HuH-7.5 (cell line): Measurements from ENCODE around the gene MICAL2.

Experiments used
- DNase-seq: peaks from one replicate; pipeline ENCODE4 v3.0.0; 2011; ENCODE audit warnings: low spot score

The MICAL2 gene

DNA sequence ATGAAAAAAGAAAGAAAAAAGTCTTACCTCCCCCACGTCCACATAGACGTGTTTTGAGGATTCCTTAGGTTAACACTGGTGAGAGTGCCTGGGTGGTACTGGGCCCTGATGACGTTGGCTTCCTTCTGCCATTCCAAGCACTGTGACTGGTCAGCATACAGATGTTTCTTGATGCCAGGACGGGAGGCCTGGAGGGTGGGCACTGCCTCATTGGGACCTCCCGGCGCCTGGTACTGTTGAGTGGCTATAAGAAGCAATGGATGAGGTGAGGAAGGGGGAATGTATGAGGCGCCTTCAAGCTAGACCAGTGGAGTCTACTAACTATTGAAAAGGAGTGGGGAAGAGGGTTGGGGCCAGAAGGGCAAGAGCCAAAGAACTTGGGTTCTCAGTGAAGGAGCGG, 45.3 kb downstream of the MICAL2 start:
- no peak for DNase-seq

DNA sequence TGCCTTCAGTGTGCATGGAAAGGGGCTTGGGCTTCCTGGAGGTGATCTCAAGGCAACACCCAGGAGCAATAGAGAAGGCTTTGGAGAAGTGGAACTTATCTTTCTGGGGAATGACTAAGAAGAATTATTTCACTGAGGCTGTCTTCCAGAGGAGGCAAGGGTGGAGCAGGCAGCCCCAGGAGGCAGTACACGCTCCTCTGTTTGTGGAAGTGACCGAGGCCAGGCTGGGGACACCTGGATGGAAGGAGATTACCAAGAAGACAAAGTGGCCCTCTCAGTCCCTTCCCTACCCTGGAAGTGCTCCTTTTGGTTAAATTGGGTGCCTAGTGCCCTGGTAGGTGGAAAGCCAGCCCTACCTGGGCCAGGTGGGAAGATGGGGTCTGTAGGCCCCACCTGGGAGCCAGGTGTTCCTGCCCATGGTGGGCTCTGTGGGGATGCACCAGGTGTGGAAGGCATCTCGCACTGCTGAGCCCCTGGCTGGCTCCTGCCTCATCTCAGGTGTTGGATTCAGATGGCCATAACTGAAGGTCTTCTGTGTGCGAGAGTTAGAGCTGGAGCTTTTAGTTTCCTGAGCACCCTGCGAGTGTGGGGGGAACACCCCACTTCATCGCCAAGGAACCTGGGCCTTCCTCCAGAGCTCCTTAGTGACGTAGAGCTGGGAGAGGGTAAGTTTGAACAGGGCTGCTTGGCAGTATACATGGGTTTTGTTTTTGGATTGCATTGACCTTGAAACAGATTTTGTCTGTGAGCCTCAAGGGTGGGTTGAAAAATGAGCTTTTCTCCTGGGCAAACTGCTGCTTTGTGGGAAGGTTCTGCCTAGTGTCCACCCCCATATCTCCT, 46.1 kb downstream of the MICAL2 start:
- DNase-seq: no peak

DNA sequence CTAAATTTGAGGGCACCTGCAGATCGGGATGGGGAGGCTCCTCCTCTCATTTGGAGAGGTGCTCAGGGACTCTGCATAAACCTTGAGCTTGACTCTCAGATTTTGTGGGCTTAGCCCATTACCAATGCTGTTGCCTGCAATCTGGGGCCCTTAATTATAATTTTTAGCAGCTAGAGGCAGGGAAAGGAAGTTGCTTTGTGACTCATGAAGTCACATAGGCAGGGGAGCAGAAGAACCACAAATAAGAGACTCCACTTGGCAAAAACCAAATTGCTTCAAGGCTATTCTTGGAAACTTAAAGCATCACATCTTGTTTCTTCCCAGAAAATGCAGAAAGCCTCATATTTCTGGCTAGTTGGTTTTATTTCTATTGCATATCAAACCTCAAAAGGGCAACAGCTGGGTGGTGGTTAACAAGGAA, 46.9 kb downstream of the MICAL2 start:
- no peak for DNase-seq

DNA sequence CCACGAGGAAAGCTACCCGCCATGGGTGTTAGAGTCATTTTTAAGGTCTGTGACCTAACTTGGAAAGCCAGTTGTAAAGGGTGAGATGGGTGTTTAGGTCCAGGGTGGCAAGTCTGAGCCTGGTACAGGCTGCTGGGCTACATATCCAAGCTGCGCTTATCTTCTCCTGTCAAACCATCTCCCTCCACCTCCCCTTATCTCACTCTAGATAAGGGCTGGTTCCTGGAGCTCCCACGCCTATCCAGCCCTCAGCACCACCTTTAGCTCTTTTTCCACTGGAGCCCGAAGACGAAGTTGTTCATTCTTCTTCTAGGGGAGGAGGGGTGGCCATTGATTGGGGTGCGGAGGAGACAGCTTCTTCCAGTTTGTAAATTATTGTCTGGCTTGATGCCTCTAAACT, 48.5 kb downstream of the MICAL2 start:
- DNase-seq: no peak

DNA sequence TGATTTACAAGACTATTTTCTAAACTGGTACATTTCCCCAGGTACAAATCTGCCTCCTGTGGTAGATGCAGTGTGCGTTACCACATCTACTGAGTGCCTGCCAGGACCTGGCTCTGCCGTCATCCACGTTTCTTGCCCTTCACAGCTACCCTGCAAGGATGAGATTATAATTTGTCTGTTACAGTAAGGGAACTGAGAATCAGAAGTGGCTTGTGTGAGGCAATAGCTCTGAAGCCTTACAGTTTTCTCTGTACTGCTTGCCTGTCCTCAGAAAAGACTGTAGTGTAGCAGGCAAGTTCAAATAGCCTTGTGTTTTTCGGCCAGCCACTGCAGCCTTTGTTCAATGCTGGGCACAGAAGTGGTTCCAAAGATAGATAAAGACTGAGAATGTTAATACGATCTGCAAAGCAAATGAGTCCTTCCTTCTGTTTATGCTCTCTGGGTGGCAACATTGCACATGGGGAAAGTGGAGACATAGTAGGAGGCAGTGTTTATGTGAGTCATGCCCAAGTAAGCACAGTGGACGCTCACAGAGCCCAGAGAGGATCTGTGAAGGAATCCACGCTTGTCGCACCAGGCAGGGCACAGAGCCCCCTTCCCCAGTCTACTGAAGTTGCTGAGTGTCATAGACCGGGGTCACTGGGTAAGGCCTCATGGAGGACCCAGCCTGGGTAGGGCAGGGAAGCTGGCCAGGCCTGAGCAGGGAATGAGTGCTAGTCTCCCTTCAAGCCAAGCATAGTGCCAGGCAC, 49.1 kb downstream of the MICAL2 start:
- no peak for DNase-seq

DNA sequence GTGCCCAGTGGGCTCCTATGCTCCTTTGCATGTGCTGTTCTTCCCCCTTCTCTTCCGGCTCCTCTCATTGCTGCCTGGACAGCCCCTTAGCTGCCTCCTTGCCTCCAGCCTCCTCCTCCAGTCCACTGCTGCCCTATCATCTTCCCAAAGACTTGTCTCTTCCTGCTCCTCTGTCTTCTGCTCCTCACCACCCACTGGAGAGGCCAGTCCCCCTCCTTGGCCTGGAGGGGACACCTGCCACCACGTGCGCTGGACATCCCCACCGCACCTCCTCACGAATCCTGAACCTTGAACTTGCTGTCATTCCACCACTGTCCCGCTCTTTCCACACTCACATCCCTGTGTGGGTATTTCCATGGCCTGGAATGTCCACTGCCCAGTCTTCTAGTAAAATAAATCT, 49.8 kb downstream of the MICAL2 start:
- DNase-seq: no peak

DNA sequence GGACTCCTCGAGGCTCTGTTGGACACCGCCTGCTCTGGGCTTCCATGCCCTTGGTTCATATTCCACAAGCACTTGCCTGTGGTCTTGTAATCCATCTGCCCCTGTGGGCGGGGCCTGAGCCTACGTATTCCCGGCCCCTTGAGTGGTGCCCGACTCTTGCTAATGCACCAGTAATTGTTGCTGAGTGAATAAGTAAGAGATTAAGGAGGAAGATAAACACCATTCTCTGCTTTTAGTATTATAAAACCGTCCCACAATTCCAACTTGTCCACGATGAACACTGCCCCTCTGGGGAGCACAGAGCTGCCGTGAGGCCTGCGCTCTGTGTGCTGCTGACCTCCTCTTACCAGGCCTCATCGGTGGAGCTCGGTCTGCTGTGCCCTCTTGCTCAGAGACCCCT, 50.3 kb downstream of the MICAL2 start:
- no peak for DNase-seq

DNA sequence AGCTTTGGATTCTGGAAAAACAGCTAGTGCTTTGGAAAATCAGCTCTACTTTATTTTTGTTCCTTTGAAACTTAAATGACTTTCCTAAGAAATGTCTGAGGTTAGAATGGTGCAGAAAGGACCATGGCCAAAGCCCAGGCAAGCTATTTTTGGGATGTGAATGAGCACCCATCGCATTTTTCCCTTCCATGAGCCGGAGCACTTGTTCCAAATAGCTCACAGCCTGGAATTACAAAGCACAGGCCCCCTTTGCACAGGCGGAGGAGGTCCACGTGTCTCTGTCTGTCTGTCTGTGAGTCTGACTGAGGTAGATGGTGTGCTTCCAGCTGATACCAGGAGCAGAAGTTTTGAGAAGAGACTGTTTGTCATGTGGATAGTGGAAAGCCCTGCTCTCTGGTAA, 50.7 kb downstream of the MICAL2 start:
- DNase-seq: no peak

DNA sequence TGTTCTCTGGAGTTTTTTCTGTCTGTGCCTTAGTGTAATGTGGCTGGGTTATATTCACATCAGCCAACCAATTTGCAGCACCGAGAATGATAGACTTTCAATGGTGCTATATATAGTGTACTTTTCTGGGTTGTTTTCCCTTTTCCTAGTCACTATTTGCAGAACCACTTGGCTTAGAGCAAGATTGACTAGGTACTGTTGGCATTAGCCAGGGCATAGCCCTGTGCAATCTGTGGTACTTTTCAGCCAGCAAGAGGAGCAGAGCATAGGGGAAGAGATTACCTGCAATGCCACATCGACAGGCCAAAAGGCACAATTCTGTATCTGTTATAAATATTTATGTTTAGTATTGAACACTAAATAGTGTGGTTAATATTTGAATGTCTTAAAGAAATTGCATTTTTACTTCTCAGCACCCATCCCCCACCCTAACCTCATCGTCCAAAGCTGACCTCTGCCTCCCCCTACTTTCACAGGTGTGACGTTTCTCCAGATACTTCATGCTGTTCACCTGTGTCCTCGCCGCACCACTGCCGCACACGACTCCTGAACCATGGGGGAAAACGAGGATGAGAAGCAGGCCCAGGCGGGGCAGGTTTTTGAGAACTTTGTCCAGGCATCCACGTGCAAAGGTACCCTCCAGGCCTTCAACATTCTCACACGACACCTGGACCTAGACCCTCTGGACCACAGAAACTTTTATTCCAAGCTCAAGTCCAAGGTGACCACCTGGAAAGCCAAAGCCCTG, 51.4 kb downstream of the MICAL2 start:
- DNase-seq: no peak

DNA sequence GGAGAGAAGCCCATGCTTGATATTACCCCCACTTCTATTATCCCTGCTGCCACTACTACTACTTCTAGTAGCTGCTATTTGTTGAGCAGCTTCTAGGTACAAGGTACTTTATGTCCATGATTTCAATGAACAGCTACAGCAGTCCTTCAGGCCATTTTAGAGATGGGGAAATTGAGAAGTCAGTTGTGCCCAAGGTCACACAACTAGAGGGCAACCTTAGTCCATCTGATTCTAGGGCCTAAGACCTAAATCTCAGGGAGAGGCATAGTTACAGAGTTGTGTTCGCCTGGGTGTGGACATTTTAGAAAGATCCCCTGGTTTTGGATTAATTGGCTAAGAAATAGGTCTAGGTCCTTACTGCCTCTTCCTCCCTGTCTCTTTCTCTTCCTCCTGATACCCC, 52.3 kb downstream of the MICAL2 start:
- no peak for DNase-seq

DNA sequence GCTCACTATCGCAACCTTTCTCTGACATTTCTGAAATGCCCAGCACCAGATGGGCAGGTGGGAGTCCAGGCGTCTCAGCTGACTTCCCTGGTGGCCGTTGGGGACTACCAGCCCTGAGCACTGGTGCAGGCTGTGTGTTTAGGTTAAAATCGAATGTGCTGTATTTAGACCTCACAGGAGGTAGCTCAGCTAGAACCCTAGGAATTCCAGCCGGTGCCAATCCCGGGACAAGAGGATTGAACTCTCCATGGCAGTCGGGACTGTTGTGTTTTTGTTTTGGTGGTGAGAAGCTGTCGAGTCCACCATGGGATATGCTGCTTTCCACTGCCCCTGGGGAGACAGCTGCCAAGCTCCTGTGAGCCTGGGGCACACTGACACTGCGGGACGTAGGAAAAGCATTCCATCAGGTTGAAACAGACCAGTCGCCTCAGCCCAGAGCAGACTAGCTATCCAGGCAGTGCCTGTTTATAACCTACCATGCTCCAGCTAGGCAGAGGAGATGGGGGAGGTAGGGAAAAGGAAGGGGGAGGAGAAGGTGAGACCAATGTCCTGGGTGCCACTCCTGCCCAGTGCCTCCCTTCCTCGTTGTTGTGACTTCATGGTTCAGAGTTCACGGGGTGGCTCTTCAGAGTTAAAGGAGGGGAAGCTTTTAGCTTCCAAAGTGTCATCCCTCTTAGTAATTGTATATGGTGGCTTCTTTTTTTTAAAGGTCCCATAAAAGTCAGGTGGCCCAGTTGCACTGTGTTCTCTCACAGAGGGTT, 53.0 kb downstream of the MICAL2 start:
- DNase-seq: no peak

DNA sequence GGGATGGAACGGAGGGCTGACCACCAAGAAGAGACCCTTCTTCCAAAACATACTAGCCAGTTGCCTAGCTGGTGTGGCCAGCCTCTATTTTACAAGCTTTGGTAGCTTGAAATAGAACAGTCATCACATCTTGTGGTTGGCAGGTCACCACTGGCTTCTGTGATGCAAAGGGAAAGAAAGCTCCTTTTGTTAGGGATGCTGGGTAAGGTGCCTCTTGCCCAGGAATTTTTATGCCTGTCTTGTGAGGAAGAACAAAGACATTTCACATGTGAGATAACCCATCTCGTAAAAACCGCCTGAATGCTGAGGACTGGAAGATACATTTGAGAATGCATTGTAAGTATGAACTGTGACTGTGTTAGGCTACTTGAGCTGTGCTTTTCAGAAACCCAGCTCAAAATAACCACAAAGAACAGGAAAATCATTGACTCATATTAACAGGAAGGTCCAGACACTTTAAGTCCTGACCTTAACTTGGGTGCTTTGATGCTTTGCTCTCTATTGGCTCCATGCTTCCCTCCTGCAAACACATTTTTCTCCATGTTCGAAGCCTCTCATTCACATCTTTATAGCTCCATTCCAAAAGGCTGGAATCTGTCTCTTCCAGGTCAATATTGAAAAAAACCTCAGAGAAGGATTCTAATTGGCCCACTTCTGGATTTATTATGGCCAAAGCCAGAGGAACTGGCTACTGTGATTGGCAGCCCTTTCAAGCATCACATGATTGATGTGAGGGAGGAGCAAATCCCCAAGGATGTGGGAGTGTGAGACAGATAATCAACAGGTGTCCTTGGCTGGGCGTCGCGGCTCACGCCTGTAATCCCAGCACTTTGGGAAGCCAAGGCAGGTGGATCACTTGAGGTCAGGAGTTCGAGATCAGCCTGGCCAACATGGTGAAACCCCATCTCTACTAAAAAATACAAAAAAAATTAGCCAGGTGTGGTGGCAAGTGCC, 53.9 kb downstream of the MICAL2 start:
- DNase-seq: no peak

DNA sequence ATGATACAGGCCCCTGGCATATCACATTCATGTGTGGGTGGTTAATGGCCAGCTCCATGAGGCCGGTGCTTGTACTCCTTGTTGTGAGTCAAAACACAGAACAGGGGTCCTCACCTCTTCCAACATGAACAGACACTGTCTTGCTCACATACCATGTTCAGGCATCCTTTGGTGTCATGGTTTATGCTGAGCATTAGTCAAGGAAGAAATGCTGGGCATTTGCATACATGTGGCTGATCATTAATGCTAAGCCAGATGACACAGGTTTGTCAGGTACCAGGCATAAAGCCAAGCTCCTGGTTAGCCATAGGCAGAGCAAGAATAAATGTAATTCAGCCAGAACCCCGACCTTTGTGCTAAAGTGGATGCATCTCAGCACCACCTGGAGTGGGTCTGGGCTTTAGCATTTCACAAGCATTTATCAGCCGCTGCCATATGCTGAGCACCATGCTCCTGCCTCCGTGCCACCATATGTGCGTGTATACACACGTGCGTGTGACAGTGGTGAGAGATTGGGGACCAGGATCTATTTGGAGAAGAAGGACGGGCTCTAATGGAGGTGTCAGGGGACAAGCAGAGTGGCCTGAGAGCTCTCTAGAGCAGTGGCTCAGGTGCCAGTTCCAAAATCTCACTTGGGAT, 55.0 kb downstream of the MICAL2 start:
- DNase-seq: no peak

DNA sequence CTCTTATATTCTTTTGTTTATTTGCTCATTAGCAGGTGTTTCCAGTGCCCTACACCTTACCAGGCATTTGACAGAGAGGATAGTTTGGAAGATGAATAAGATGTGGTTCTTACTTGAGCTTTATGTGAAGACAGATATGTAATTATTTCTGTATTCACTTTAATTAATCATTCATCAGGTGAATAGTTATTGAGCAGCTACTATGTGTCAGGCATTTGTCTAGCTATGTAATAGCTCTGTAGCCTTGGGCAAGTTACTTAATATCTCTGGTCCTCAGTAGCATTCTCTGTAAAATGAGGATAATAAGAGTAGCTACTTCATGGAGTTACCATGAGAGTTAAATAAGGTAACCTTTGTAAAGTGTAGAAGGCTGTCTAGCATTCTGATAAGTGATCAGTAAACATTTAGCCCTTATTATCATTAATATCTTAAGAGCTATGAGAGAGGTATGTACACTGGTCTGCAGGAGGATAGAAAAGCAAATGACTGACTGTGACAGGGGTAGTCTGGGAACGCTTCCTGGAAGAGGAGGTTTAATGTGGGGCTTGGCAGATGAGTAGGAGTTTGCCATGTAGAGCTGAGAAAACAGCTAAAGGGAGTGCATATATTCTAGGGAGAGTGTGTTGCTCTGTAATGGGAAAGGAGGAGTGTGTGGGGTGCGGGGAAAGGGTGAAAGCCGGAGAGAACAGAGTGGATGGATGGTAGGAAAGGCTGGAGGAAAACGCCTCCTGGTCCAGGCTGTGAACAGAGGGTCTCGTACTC, 56.1 kb downstream of the MICAL2 start:
- no peak for DNase-seq

DNA sequence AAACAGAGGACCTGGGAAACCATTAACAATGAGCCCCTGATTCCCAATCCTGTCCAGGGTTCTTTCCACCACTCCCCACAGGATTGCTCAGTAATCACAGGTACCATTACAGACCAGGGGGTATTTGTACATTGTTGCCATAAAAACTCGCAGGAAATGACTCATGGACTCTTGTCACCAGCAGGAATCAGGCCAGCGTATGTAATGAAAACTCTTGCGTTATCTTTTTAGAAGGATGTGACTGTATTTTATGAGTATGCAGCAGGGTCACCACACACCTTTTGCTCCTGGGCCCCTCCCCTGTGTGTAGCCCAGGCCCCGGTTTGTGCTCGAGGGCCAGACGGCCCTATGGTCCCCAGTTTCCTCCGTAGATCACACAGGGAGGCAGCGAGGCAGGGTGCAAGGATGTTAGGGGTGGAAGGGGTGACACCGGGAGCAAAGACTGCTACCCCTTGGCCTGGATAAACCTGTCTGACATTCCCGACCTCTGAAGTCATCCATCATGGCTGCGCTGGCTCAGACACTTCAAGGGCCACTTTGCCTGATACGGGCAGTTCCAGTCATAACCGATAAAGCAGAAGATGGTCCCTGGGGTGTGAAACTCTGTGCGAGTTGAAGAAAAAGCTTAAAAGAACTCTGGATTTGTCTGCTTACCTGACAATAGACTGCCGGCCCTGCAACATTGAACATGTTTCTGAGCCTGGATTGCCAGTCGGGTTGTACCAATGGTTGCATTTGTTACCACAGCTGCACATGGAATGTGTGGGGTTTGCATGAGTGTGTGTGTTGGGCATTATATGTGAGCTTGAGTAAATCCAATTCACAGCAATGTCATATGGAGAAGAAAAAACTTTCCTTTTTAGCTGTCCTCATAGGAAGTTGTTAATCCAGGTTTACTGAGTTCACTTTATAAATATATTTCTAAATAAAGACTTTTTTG, 56.9 kb downstream of the MICAL2 start:
- DNase-seq: no peak

DNA sequence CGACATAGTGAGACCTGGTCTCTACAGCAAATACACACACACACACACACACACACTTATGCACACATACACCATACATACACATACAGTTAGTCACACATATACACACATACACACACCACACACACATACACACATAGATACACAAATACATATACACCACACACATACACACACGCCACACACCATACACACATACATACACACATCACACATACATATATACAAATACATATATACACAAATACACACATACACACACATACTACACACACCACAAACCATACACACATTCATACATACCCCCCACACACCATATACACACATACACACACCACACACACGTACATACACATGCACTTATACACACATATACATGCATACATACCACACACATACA, 57.7 kb downstream of the MICAL2 start:
- no peak for DNase-seq

DNA sequence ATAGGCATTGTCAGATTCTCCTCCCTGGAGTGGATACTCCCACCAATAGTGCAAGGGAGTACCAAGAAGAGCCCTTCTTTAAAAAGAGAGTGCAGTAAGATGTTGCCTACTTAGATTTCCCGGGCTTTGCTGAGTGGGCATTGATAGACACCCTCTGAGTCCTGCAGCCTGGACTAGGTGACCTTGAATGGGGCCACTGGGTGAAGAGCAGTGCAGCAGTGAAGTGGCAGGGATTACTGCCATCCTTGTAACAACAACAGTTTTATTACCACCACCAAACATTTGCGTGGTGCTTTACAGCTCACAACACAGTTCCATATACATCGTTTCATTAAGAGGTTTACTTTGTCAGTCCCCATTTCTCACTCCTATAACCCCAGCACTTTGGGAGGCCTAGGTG, 59.4 kb downstream of the MICAL2 start:
- DNase-seq: no peak

DNA sequence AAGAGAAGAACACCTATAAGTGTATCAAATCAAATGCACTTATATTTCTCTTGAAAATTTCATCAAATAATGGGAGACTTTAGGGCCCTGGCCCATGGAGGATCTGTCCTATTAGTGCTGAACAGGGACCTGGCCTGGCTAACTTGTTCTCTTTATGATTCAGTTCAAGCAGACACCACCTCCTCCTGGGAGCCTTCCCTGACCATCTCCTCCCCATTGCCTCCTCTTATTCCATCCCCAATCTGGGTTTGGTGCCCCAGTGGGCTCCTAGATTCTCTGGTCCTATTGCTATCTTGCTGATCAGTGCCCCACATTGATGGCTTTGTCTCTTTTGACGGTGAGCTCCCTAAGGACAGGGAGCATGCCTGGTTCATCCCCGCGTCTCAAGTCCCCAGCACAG, 60.1 kb downstream of the MICAL2 start:
- no peak for DNase-seq

DNA sequence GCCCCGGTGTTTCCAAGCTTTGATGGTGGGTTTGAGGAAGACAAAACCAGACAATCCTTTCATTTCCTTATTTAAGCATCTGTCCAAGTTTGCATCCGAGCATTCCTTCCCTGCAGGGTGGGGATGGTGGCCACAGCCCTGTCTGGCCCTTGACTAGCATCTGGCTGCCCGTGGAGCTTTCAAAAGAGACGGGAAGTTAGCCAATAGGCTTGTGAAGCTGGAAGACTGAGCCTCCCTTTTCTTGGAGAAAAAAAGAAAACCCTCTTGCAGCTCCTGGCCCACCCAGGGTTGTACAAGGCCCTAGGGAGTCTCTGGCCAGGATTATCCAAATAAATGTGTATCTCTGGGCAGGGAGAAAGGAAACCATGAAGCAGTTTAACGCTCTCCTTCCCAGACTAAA, 60.6 kb downstream of the MICAL2 start:
- no peak for DNase-seq
